Activated T-helper 1 cell treated with anti-CD3 and anti-CD28 coated beads, Interleukin-2, amount 50 U/mL, for 16 hours (primary cell): ENCODE measurements around the gene BRSK2.
"Not testable (repeated sequence)": the region's sequence is repeated elsewhere in the genome, so short reads cannot be mapped to it uniquely, and the experiment has no call there.

Source experiments
- DNase-seq, 2 donors: peaks; one replicate each; pipeline ENCODE4 v3.0.0-alpha.2; 2020; ENCODE audit warnings: low read depth in 1 of 2, low spot score in 1 of 2

BRSK2 gene

GRCh38 chr11:1389932-1390568, at the start of gene BRSK2:
Gene BRSK2 (plus strand): TSS chr11:1389934. CDS start chr11:1390285, 351 bp downstream.
- no peak for DNase-seq

- DNase-seq = no peak
These were observed 49.6 kb upstream of the BRSK2 start for GRCh38 chr11:1340111-1340510.

GRCh38 chr11:1341226-1341625, 48.5 kb upstream of the BRSK2 start:
- not testable (repeated sequence) for DNase-seq

GRCh38 chr11:1341928-1342524, 47.7 kb upstream of the BRSK2 start:
- DNase-seq = no peak

DNA sequence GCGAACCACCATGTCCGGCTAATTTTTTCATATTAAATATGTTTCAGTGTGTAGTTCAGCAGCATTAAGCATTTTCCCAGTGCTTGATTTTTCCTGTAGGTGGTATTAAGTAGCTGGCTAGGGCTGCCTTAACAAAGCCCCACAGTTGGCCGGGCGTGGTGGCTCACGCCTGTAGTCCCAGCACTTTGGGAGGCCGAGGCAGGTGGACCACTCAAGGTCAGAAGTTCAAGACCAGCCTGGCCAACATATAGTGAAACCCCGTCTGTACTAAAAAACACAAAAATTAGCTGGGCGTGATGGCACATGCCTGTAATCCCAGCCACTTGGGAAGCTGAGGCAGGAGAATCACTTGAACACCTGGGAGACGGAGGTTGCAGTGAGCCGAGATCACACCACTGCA, 46.8 kb upstream of the BRSK2 start:
- DNase-seq = no peak

DNA sequence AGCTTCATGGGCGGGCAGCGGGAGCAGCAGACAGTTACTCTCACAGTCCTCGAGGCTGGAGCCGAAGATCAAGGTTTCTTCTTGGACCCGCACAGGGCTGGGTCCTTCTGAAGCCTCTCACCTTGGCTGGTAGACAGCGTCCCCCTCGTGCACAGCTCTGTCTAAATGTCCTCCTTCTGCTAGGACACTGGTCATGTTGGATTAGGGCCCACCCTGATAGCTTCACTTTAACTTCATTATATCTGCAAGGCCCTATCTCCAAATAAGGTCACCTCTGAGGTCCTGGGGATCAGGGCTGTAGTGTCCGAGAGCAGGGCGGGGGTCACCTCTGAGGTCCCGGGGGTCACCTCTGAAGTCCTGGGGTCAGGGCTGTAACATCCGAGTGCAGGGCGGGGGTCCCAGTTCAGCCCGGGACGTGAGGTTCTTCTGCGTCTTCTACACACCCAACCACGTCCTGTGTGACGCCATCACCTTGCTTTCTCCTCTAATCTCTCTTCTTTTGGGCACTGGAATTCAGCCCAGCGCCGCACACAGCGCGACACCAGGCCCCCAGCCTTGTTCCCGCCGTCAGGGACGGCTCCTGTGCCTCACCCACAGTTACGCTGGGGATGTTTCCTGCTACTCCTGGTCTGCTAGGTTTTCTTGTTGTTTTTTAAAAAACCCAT, 46.2 kb upstream of the BRSK2 start:
- no peak for DNase-seq

DNA sequence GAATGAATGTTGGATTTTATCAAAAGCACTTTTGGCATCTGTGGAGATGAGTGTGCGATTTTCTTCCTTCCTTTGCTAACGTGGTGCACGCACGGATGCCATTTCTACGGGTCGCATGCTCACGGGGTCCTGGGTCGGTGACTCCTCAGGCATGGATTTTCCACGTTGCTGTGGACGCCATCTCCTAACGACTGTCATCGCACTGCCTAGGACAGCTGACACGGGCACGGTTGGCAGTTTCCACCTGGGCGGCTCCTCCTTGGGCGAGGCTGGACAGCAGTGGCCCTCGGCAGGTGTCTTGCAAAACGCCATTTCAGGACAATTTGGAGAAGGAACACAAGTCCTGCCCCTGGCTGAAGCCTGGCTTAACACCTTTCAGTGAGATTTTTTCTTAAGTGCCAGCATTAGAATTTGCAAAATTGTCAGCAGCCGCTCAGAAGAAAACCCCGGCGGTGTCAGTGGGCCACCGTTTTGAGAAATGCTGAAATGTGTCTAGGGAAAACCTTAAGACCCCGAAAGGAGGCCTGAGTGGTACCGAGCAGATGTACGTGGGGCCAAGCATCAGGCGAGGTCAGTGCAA, 45.6 kb upstream of the BRSK2 start:
- no peak for DNase-seq

GRCh38 chr11:1345737-1346513, 43.8 kb upstream of the BRSK2 start:
- no peak for DNase-seq

GRCh38 chr11:1346669-1347390, 42.9 kb upstream of the BRSK2 start:
- DNase-seq = no peak

DNA sequence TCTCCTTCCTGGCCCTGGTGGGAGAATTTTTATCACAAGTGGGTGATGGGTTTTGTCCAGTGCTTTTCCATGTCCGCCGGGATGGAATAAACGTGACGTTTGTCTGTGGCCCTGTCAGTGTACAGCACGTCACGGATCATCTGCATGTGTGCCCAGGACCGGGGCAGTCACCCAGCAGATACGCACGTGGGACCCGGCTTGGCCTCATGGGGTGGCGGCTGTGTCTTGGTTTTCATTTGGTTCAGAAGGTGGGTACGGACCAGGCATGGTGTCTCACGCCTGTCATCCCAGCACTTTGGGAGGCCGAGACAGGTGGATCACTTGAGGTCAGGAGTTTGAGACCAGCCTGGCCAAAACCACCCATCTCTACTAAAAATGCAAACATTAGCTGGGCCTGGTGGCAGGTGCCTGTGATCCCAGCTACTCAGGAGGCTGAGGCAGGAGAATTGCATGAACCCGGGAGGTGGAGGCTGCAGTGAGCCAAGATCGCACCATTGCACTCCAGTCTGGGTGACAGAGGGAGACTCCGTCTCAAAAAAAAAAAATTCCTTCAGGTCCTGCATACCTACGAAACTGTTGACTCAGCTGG, 42.2 kb upstream of the BRSK2 start:
- not testable (repeated sequence) for DNase-seq

DNA sequence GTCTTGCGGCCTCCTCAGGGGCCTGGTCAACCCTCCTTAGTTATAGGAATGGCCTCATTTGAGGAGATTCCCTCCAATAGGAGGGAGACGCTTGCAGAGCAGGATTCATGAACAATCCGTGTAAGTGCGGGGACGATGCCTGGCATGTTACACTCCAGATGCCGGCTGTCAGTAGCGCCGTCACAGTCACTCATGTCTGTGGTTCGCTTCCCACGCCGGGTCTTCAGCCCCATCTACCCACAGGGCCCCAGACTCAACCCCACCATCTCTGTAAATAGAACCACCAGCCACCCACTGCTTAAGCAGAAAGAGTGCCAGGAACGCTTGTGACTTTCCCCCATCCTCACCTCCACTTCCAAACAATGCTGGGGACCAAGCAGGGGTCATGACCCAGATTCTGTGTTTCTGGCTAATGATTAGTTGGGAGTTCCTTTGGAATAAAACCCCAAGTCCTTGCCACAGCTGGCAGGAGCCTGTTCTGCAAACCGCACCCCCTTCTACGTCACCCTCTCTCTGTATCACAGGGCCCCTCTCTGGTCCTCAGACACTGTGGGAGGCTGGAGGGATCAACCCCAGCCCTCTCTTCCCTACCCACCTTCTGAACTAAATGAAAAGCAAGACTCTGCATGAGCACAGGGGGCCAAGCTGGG, 41.5 kb upstream of the BRSK2 start:
- no peak for DNase-seq

GRCh38 chr11:1348796-1349326, 40.9 kb upstream of the BRSK2 start:
- no peak for DNase-seq

- no peak for DNase-seq
These were observed 40.2 kb upstream of the BRSK2 start for GRCh38 chr11:1349327-1350041.

DNA sequence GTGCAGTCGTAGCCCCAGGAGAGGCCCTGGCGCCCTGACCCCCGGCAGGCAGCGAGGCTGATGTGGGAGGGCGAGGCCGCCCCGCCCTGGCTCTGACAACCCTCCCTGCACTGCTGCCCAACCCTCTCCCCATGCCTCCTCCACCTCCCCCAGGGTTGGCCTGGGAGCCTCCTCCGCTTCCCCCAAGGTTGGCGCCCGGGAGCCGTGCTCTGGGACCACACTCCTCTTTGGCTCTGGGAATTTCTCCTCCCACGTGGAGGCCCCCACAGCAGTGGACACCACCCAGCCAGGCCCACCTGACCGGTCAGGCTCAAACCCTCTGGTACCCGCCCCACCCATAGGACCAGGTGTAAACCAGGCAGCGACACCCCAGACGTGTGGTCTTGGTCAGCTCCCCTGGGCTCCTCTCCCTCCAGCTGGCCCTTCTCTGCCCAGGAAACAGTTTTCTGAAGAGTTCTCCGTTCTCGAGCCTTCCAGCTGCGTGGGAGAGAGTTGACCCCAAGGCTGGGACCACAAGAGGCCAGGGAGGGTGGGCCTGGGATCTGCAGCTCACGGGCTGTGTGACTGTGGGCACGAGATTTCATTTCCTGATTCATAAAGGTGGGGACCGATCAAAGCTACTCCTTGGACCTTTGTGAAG, 39.5 kb upstream of the BRSK2 start:
- DNase-seq = no peak

DNA sequence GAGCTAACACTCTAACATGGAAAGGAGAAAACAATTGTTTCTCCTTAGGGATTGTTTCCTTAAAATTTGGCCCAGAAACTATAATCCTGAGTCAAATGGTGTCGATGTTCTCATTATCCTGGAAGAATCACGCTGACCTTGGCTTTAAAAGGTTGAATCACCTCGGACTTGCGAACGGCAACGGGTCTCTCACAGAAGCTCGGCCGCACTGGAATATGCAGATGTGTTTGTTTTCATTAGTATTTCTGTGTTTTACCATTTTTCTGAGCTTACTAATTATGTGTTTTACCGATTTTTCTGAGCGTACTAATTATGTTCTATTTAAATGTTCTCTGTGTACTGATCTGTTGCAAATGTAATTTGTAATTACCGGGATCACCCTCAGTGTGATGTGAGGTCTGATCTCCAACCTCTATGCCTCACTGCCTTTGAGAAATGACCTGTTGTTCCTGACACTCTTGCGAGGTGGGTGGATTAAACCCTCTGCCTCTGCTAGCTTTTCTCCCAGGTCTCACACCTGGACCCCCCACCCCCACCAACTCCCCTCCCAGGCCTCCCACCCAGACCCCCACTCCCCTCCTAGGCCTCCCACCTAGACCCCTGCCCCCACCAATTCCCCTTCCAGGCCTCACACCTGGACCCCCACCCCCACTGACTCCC, 38.3 kb upstream of the BRSK2 start:
- DNase-seq = no peak

DNA sequence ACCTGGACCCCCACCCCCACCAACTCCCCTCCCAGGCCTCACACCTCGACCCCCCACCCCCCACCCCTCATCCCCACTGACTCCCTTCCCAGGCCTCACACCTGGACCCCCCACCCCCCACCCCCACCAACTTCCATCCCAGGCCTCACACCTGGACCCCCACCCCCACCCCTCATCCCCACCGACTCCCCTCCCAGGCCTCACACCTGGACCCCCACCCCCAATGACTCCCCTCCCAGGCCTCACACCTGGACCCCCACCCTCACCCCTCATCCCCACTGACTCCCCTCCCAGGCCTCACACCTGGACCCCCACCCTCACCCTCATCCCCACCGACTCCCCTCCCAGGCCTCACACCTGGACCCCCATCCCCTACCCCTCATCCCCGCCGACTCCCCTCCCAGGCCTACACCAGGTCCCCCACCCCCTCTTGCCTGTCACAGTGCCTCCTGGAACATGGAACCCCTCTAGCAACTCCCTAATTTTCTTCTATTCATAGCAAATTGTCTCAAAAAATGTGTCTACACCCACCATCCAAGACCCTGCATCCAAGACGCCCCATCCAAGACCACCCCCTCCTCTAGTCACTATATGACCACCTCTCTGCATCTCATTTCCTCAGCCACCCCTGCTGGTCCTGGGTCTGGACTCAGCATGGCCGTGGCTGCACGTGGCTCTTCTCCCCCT, 36.9 kb upstream of the BRSK2 start:
- DNase-seq = no peak

DNA sequence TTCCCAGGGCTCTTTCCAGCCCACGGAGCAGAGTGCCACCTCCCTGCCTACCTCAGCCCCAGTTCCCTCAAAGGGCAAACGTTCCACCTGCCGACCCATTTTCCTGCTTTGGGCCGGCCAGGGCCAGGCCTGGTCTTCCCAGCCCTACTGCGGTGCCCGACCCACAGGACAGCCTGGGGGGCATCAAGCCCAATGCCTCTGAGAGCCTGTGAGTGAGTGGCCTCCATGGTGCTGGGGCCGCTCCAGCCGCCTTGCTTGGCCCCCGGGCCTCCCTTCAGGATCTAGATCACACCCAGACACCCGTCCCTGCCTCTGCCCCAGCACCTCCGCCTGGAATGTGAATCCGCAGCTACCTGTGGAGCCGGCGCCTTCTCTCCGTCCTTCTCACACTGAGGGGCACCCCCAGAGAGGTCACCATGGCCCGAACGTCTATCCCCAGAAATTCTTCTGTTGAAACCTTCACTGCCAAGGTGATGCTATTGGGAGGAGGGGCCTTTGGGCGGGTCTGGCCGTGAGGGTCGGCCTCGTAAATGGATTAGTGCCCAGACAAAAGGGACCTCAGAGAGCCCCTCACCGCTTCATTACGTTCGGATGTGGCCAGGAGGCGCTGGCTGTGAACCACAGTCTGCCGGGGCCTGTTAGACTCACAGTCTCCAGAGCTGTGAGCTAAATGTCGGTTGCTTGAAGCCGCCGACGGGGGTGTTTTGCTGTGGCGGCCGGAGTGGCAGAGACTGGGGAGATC, 36.2 kb upstream of the BRSK2 start:
- no peak for DNase-seq
